Neural progenitor cell (in vitro differentiated cells): Measurements from ENCODE around the gene BSN.

ENCODE experiments used
- EZH2 ChIP-seq: fragments of 200-600 bp; sonication (generic); IDR thresholded peaks from 2 replicates; pipeline ENCODE4 v1.6.1; 2017; ENCODE audit warnings: antibody characterized with exemption, mild to moderate bottlenecking, moderate library complexity
- EZH2phosphoT487 ChIP-seq: fragments of 200-600 bp; sonication (generic); IDR thresholded peaks from 2 replicates; pipeline ENCODE4 v1.6.1; 2017; ENCODE audit warnings: antibody characterized with exemption
- TF ChIP-seq, protein P1 (sequence below): fragments of 200-600 bp; sonication (generic); IDR thresholded peaks from 2 replicates; pipeline ENCODE4 v1.5.1; 2017; ENCODE audit warnings: antibody characterized with exemption, mild to moderate bottlenecking

DNA sequence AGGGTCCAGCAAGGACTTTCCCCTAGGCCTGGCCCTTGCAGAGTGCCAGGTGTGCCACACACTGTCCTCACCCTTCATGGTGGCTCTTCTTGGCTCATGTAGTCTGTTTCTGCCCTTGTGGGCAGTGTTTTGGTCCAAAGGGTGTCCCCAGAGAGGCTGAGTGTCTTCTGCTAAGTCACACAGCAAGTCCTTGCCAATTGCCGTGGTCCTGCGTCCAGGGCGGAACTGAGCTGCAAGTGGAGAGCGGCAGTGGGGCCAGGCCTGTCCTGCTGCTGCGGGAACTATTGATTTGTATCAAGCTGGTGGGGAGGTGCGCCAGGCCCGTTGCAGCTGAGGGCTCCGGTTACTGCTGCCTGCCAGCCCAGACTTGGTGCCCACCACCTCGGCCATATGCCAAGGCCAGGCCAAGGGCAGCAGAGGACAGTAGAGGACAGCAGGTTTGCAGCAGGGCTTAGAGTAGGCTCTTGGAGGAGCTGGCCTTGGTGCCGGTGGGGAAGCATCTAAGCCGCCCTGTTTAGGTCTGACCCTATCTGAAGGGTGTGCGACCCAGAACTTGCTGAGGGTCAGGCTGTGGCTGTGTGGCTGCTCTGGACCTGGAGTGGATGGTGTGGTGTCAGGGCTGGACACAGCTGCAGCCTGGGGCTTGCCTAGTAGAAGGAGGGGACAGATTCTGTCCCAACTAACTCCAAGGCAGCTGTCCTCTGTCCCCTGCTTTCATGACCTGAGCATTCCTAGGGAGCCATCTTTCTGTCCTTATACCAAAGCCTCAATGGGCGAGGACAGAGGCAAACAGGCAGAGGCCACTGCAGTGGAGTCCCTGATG, 160.7 kb downstream of the BSN start:
- TF ChIP-seq, protein P1, sequence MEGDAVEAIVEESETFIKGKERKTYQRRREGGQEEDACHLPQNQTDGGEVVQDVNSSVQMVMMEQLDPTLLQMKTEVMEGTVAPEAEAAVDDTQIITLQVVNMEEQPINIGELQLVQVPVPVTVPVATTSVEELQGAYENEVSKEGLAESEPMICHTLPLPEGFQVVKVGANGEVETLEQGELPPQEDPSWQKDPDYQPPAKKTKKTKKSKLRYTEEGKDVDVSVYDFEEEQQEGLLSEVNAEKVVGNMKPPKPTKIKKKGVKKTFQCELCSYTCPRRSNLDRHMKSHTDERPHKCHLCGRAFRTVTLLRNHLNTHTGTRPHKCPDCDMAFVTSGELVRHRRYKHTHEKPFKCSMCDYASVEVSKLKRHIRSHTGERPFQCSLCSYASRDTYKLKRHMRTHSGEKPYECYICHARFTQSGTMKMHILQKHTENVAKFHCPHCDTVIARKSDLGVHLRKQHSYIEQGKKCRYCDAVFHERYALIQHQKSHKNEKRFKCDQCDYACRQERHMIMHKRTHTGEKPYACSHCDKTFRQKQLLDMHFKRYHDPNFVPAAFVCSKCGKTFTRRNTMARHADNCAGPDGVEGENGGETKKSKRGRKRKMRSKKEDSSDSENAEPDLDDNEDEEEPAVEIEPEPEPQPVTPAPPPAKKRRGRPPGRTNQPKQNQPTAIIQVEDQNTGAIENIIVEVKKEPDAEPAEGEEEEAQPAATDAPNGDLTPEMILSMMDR, result no peak
- no peak for TF ChIP-seq EZH2
- TF ChIP-seq EZH2phosphoT487, result no peak
